OCI-LY7 (cell line): ENCODE results near the gene EGFR.

Experiments used
- CTCF ChIP-seq: fragments of 200-600 bp; sonication (generic); conservative IDR thresholded peaks from 2 replicates; pipeline ENCODE4 v1.5.1; 2014; ENCODE audit warnings: mild to moderate bottlenecking, antibody characterized with exemption, low read length, moderate library complexity, mixed read lengths
- EZH2phosphoT487 ChIP-seq: fragments of 200-600 bp; sonication (generic); IDR thresholded peaks from 2 replicates; pipeline ENCODE4 v1.6.1; 2018; ENCODE audit warnings: low read depth, borderline replicate concordance, mild to moderate bottlenecking, mixed run types, antibody characterized with exemption, low read length, moderate library complexity, mixed read lengths

GRCh38 chr7:55203300-55203699 is 184.5 kb downstream of the EGFR start:
- TF ChIP-seq CTCF (no peak), EZH2phosphoT487 (no peak)
